Lower leg skin (tissue), 3 donors: ENCODE results near the gene BCL7A.

Source experiments
- CTCF ChIP-seq, 3 donors: fragments of 450-650 bp; IDR thresholded peaks; one replicate each; pipeline ENCODE4 v1.5.1; 2016; ENCODE audit warnings: antibody characterized with exemption in 3 of 3, mild to moderate bottlenecking in 3 of 3, moderate library complexity in 2 of 3
- POLR2A ChIP-seq, 2 donors: fragments of 450-650 bp; IDR thresholded peaks; one replicate each; pipeline ENCODE4 v1.6.1; 2016 to 2017; ENCODE audit warnings: antibody characterized with exemption in 2 of 2, mild to moderate bottlenecking in 1 of 2, moderate library complexity in 1 of 2

- TF ChIP-seq CTCF (IDR thresholded peaks at IDR 0.05) (no peak), POLR2A (IDR thresholded peaks at IDR 0.05) (no peak)
Observed at GRCh38 chr12:122085591-122085990, 63.9 kb downstream of the BCL7A start.
